Keratinocyte (primary cell): ENCODE measurements around the gene C7. TPM values are rescaled to one million over a fixed set of nuclear protein-coding genes. Genes with fewer than 3 reads are reported as not detected.

Experiments
- DNase-seq: peaks from one replicate; pipeline ENCODE4 v3.0.0-alpha.2; 2011; ENCODE audit warnings: low read depth, missing footprints, low spot score
- FAIRE-seq: peaks from 2 replicates; lab custom pipeline; 2011; peaks lifted over from hg19 to GRCh38; lab: Jason Lieb, UNC
- H2AFZ ChIP-seq: 2 replicates; pipeline ENCODE4 v1.6.0; 2012; ENCODE audit warnings: low read length, control low read depth, inconsistent platforms; ENCODE audit not compliant: control insufficient read depth
- H3K27ac ChIP-seq: 2 replicates; pipeline ENCODE4 v1.5.1; 2011; ENCODE audit warnings: low read length; ENCODE audit not compliant: control insufficient read depth, insufficient read depth
- H3K27me3 ChIP-seq: 3 replicates; pipeline ENCODE4 v1.6.0; 2011; ENCODE audit warnings: low read length; ENCODE audit not compliant: control insufficient read depth, insufficient read depth; ENCODE audit errors: extremely low read depth
- H3K36me3 ChIP-seq, 2 experiments: 2 replicates in 1 of 2; 3 replicates in 1 of 2; pipeline ENCODE4 v1.5.1; 2011; ENCODE audit warnings: low read length in 2 of 2, mild to moderate bottlenecking in 1 of 2; ENCODE audit not compliant: control insufficient read depth in 2 of 2, insufficient read depth in 2 of 2; ENCODE audit errors: extremely low read depth in 1 of 2
- H3K4me1 ChIP-seq: 3 replicates; pipeline ENCODE4 v1.5.1; 2011; ENCODE audit warnings: low read length; ENCODE audit not compliant: control insufficient read depth, insufficient read depth; ENCODE audit errors: extremely low read depth
- H3K4me2 ChIP-seq: 3 replicates; pipeline ENCODE4 v1.6.0; 2011; ENCODE audit warnings: low read depth, low read length; ENCODE audit not compliant: control insufficient read depth, insufficient read depth; ENCODE audit errors: extremely low read depth
- H3K4me3 ChIP-seq, 3 experiments: fragments of 200-600 bp in 1 of 3; sonication (generic) in 1 of 3; 2 replicates in 2 of 3; 3 replicates in 1 of 3; pipeline ENCODE4 v1.5.1; 2011 to 2016; ENCODE audit warnings: low read length in 3 of 3, mild to moderate bottlenecking in 3 of 3, control low read depth in 2 of 3, inconsistent platforms in 1 of 3, low read depth in 1 of 3, mixed read lengths in 1 of 3, mixed run types in 1 of 3, moderate library complexity in 1 of 3; ENCODE audit not compliant: control insufficient read depth in 2 of 3, insufficient read depth in 2 of 3; ENCODE audit errors: extremely low read depth in 1 of 3
- H3K79me2 ChIP-seq: 2 replicates; pipeline ENCODE4 v1.6.0; 2012; ENCODE audit warnings: low read length; ENCODE audit not compliant: control insufficient read depth, insufficient read depth
- H3K9ac ChIP-seq: 3 replicates; pipeline ENCODE4 v1.6.0; 2011; ENCODE audit warnings: low read length; ENCODE audit not compliant: control insufficient read depth, insufficient read depth; ENCODE audit errors: extremely low read depth
- H3K9me1 ChIP-seq: 3 replicates; pipeline ENCODE4 v1.6.0; 2011; ENCODE audit warnings: low read length; ENCODE audit not compliant: control insufficient read depth, insufficient read depth; ENCODE audit errors: extremely low read depth
- H3K9me3 ChIP-seq: 2 replicates; pipeline ENCODE4 v1.5.1; 2012; ENCODE audit warnings: low read depth, low read length; ENCODE audit not compliant: control insufficient read depth
- H4K20me1 ChIP-seq: 3 replicates; pipeline ENCODE4 v1.6.0; 2011; ENCODE audit warnings: low read length; ENCODE audit not compliant: control insufficient read depth, insufficient read depth; ENCODE audit errors: extremely low read depth
- CTCF ChIP-seq, 3 experiments: IDR thresholded peaks in 1 of 3; conservative IDR thresholded peaks in 1 of 3; optimal IDR thresholded peaks in 1 of 3; 2 replicates in 2 of 3; 3 replicates in 1 of 3; pipeline versions ENCODE3 to v1.5.1; 2011; ENCODE audit warnings: low read length in 3 of 3, mild to moderate bottlenecking in 3 of 3, moderate library complexity in 2 of 3, control low read depth in 1 of 3, inconsistent platforms in 1 of 3; ENCODE audit not compliant: insufficient read depth in 2 of 3; ENCODE audit errors: extremely low read depth in 1 of 3
- EZH2 ChIP-seq: IDR thresholded peaks from one replicate; pipeline ENCODE4 v1.6.1; 2012; ENCODE audit warnings: inconsistent platforms, mild to moderate bottlenecking, low read length, moderate library complexity
- dilution Hi-C: fragments of 300-500 bp; cut with MboI; formaldehyde crosslinking; loops from one replicate; pipeline ENCODE4 v1.7.0; 2020; ENCODE audit warnings: low sequenced_read_pairs; ENCODE audit not compliant: extremely low pct_ligation_motif_present
- polyA plus RNA-seq, 5 experiments: library from polyadenylated mRNA; depleted of rRNA in 3 of 5; stranded (reverse) in 3 of 5; stranded (forward) in 1 of 5; unstranded in 1 of 5; fragments of >200 nt; gene quantifications; 1 replicate in 1 of 5; 2 replicates in 3 of 5; 3 replicates in 1 of 5; pipeline versions ENCODE4 v1.2.1 to v1.2.3, GENCODE V29; 2011 to 2012; ENCODE audit warnings: missing spikeins in 2 of 5, low read depth in 1 of 5, low replicate concordance in 1 of 5

The C7 gene
- polyA plus RNA-seq, 1 donor (not counting 4 experiments of a cell fraction or from before 2014, with no cell fraction given), result not detected

GRCh38 chr5:40973364-40974004 lies 64.2 kb downstream of the C7 start:
- H3K9ac ChIP-seq, result no peak overlapping the region
- no peaks in the 10 kb centered on the region for H3K9me1 ChIP-seq
- H4K20me1 ChIP-seq, result no peaks in the 10 kb centered on the region
- H3K79me2 ChIP-seq, result no peaks in the 10 kb centered on the region
- H3K27ac ChIP-seq, result no peak overlapping the region
- TF ChIP-seq CTCF (optimal IDR thresholded peaks at IDR 0.05 in 1 of 3, IDR thresholded peaks at IDR 0.05 in 1 of 3, conservative IDR thresholded peaks at IDR 0.05 in 1 of 3; ENCODE audit: extremely low read depth in 1 of 3, insufficient read depth in 2 of 3, low read length in 3 of 3) (no peak), EZH2 (no peak)
- H3K4me2 ChIP-seq, result no peak overlapping the region
- DNase-seq (no peak), FAIRE-seq (no peak)
- no peaks in the 10 kb centered on the region for H3K4me1 ChIP-seq
- H3K36me3 ChIP-seq, result no peaks in the 10 kb centered on the region
- H3K9me3 ChIP-seq, result no peaks in the 10 kb centered on the region
- H3K4me3 ChIP-seq, result no peak overlapping the region
- no peaks in the 10 kb centered on the region for H3K27me3 ChIP-seq
- H2AFZ ChIP-seq, result no peak overlapping the region
- dilution Hi-C loops, result no loop called here

DNA sequence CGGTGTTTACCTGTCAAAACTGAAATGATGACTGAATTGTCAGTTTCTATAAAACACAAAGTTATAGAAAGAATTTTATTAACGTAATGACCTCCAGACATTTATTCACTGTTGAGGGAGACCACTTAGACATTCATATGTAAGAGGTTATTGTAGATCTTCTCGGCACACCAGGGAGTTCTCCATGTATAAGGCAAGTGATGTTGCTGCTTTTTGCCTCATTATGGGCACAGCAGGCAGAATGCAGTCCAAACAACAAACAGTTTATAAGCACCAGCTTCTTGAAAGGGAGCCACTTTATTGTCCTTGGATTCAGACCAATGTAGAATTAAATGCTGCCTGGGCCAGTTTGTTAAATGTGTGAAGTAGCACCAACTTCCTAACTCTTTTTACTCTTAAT lies 66.7 kb downstream of the C7 start:
- dilution Hi-C loops, result no loop called here
- H3K79me2 ChIP-seq, result no peaks in the 10 kb centered on the region
- H3K9me1 ChIP-seq, result no peaks in the 10 kb centered on the region
- H3K36me3 ChIP-seq, result no peaks in the 10 kb centered on the region
- H3K4me1 ChIP-seq, result no peaks in the 10 kb centered on the region
- H3K4me2 ChIP-seq, result no peak overlapping the region
- no peak overlapping the region for H3K9ac ChIP-seq
- no peak overlapping the region for H2AFZ ChIP-seq
- no peaks in the 10 kb centered on the region for H3K27me3 ChIP-seq
- H3K27ac ChIP-seq, result no peak overlapping the region
- no peak for DNase-seq
- H4K20me1 ChIP-seq, result no peaks in the 10 kb centered on the region
- H3K9me3 ChIP-seq, result no peaks in the 10 kb centered on the region
- no peak overlapping the region for H3K4me3 ChIP-seq
- TF ChIP-seq EZH2 (no peak), CTCF (optimal IDR thresholded peaks at IDR 0.05 in 1 of 3, IDR thresholded peaks at IDR 0.05 in 1 of 3, conservative IDR thresholded peaks at IDR 0.05 in 1 of 3; ENCODE audit: extremely low read depth in 1 of 3, insufficient read depth in 2 of 3, low read length in 3 of 3) (no peak)
- FAIRE-seq, result no peak
